CD4-positive, alpha-beta T cell treated with Interleukin-12 subunit alpha and Interleukin-12 subunit beta, for 1 hour (primary cell): Measurements from ENCODE around the gene MEIS2.

Experiments used
- DNase-seq: peaks from one replicate; pipeline ENCODE4 v3.0.0-alpha.2; 2020

MEIS2 gene

DNA sequence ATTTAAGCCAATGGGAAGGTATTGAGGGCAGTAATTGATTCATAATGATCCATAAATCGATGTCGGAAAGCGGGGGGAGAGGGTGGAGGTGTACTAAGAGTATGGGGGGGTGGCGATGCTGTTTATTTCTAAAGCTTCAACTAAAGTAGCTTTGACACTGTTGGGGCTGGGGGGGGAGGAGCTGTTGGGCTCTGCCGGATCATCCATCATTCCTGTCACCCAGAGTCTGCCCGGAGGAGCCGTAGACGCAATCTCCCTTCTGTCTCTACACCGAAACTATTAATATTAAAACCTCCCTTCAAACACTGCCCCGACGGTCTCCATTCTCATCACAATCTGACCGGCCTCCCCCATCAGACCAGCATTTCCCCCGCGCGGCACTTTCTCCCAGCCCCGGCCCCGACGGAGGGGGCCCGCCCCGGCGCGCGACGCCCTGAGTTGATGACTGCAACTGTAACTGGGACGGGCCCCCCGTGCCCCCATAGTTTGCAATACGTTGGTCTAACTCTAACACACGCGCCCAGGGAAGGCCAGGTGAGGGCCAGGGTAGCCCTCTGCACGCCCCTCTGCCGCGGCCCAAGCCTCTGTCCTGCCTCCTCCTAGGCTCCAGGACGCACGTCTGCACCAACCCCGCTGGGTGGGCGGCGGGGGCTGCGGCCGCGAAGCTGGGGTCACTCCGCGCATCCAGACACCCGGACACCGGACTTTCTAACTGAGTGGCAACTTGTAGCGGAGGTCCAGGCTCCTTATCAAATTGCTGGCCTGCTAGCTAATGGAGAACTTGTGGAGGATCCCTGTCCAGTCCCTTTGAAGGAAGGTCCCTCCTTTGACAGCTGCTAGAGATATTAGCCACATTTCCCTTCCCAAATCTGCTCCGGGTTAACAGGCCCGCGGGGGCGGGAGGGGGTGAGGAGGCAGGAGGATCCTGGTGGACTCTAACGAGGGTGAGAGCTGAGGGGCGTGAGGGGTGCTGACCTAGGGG is 212.0 kb downstream of the MEIS2 start:
- DNase-seq: no peak

DNA sequence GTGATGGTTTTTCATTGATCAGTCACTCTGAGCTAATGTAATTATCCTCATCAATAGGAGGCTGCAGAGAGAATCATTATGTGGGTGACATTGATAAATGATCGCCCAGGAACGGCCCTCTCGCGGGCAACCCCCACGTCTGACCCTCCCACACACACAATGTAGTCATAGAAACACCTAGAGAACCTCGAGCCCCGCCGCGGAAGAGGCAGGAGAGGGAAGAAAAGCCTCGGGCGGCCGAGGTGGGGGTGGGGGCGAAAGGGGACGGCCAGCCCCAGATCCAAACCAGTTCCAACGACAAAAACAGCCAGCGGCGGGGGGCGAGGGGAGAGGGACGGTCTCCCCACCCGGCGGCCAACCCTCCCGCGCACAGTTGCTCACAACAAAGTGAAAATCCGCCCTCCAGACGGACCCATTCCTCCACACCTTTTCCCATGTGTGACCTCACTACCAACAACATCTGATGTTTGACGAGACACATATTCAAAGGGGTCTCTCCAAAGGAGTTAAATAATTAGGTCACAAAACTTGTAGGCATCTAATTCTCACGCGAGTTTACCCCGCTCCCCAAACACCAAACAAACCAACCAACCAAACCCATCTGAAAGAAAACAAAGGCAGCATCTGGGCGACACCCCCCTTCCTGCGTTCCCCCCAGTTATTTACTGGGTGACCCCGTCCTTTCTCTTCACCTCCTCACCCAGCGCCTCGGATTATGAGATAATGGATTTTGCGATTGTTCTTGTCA is 213.0 kb downstream of the MEIS2 start:
- DNase-seq: no peak

GRCh38 chr15:36886701-36887100 is 213.6 kb downstream of the MEIS2 start:
- no peak for DNase-seq

DNA sequence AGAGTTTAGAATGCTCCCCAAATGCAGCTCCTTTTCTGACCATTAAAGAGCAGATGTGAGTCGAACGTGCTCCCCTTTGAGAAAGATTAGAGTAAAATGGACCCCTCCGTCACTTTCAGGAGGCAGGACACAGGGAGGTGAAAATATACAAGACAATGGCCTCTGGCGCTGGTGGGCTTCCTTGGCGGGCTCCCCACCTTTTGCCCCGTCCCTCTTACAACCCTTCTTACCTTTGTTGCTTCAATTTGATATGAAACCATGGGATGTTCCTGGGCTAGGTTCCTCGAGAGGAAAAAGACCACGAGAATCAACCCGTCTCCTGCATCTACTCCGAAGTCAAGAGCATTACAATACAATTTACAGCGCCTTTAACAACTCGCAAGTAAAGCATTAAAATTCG is 214.2 kb downstream of the MEIS2 start:
- no peak for DNase-seq

- DNase-seq: no peak
These were observed 214.6 kb downstream of the MEIS2 start for GRCh38 chr15:36885771-36886170.

DNA sequence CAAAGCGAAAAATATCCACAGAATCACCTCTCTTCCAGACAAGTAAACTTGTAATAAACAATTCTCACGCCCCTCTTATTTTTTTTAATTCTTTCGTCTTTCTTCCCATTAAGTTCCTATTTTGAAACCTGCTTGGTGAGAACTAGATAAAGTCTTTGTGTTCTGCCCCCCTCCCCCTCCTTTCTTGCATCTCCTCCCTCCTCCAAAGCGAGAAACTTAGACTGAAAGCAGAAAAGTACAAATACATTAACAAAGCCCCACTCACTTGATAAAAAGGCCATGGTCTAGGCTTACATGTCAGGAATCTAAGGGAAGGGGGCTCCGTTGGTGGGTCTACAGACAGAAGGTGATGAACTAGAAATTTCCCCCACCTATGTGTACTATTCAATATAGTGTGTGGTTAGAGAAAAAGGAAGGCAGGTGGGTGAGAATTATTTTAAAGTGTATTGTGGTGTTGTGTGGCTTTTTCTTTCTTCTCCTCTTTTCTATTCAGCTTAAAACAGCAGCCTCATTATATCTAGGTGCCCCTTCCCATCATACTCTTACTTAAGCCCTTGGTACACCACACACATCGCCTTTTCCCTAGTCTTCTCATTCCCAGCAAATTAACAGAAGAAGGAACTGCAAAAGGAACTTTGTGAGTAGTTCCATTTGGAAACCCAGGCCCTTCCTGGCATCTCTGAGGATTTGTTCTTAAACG is 215.3 kb downstream of the MEIS2 start:
- DNase-seq: no peak

DNA sequence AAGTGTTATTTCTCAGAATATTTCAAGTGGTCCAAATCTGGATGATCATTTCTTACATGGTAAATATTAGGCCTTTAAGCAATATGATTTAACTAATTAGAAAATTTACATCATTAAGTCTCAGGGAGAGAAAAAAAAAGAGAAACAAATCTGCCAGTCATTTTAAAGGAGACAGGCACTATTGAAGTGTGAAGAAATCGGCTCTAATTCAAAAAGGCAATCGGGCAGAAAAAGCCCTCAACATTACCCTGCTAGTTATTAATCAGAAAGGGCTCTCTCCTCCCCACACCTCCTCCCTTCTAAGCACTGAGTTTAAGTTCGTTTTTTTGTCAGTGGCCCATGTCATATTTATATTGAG is 215.9 kb downstream of the MEIS2 start:
- no peak for DNase-seq

- DNase-seq: peak; percentile 39
These were observed 216.4 kb downstream of the MEIS2 start for GRCh38 chr15:36883713-36884517.

GRCh38 chr15:36882487-36883131 is 217.7 kb downstream of the MEIS2 start:
- no peak for DNase-seq

DNA sequence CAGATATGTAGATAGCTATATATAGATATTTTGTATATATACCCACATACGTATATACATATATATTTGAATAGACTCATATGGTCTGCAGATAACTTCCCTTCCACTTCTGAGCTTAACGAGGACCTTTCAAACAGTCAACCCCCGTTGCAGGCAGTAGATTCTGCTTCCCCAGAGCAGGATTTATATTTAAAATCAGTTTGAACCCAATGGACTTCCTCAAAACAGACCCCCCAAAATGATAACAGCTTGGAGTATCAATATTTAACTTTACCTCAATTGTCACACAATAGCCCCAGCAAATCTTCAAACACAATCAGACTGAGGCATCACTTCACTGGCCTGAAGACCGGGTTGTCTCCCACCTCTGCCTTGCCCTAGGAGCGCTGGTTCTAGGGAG is 218.3 kb downstream of the MEIS2 start:
- DNase-seq: no peak

DNA sequence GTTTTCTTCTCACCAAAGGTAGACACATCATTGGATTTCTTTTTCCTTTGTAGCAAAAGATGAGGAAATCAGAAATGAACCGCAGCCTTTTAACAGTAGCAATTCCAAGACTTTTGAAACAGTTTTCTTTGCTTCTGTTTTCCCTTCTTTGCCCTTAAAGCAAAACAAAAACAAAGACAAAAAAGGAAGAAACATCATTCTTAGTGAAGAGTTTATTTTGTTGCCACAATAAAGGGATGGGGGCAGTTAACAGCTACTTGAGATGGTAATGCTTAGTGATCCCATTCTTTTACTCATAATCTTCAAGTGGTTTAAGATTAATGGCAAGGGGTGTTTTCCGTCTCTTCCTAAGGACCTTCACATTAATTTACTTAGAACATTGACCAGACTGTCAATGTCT is 218.8 kb downstream of the MEIS2 start:
- DNase-seq: no peak

- no peak for DNase-seq
These were observed 219.4 kb downstream of the MEIS2 start for GRCh38 chr15:36880913-36881460.

- no peak for DNase-seq
These were observed 220.0 kb downstream of the MEIS2 start for GRCh38 chr15:36880224-36880912.

- no peak for DNase-seq
These were observed 220.7 kb downstream of the MEIS2 start for GRCh38 chr15:36879568-36880222.

DNA sequence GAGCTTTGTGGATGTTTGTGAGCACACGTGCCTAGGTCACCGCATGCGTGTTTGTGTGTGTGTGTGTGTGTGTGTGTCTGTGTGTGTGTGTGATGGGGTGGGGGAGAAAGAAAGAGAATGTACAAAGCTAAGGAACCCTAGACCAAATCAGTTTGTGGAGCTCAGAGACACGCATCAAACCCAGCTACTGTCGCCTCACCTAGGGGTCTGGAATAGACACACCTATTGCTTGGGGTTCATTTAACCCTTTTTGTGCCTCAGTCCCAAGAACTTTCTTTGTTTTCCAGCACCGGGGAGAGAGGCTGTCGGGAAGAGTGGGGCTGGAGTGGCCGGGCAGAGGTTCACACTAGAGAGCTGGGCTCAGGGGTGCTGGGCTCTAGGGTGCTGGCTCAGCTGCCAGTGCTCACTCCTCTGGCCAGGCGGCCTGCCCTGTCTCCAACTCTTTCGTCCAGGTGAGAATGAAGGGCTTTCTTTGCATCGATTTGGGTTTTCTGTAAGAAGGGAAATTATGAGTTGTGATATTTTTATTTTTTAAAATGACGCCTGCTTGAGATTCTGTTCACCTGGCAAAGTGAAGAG is 221.6 kb downstream of the MEIS2 start:
- no peak for DNase-seq

DNA sequence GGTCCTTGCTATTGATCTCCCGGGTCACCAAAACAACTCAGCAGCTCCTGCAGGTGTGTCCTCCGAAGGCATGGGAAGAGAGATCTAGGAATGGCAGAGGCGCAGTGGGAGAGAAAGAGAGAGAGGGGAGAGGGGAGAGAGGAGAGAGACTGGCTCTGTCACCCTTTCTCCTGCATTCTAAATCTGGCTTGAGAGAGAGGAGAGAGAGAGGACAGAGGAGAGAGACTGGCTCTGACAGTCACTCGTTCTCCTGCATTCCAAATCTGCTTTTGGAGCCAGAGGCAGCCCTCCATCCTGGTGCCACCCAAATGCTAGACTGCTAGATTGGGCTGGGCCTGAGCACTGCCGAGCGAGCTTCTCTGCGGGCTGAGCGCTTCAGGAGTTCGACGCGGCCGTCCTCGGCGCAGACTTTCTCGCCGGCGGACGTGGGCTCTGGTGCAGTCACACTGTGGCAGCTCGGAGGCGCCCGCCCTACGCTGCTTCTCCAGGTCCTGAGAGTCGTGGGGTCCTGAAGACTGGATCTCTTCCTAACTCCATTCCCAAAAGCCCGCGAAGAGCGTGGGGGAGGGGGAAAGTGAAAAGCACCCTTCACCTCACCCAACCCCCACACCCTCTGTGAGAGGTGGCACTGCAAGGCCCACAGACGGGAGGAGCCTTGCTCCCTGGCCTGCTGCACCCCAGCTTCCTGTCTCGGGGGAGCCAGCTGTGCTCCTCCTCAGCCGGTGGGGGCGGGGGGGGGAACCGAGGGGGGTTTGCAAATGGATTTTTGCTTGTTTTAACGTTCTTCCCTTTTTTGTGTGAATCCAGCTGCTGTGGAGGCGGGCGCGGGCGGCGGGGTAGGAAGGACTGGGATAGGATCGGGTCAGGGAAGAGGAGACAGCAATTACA is 222.3 kb downstream of the MEIS2 start:
- no peak for DNase-seq

- DNase-seq: no peak
These were observed 223.1 kb downstream of the MEIS2 start for GRCh38 chr15:36877294-36877693.

GRCh38 chr15:36875740-36876334 is 224.5 kb downstream of the MEIS2 start:
- no peak for DNase-seq

DNA sequence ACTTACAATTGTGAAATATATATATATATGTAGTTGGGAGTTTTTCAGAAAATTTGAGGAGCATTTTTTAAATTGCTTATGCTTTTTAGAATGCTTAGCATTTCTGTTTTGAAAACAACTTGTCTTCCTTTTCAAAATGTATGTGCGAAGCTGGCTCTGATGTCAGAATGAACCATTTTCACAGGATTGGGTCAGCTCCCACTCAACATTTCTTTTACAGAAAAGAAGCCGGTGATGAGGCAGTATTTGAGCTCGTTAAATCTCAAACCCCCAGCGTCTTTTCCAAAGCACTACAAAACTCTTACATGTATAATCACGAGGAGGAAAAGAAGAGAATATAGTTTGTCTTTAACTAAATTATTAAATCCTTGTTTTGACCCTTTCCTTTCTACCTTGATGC is 225.4 kb downstream of the MEIS2 start:
- DNase-seq: no peak
